Stomach (tissue), 4 donors: ENCODE results near the gene JAG2.

Experiments used
- POLR2AphosphoS5 ChIP-seq, 3 donors: sonication (generic); formaldehyde crosslinking; IDR thresholded peaks; one replicate each; pipeline ENCODE4 v1.6.1; 2016; ENCODE audit warnings: antibody characterized with exemption in 3 of 3
- TF ChIP-seq, protein P1 (sequence below), 7 experiments: fragments of 450-650 bp in 4 of 7; fragments of 200-600 bp in 3 of 7; sonication (generic) in 3 of 7; IDR thresholded peaks; one replicate each; pipeline ENCODE4 v1.5.1; 2016 to 2019; ENCODE audit warnings: antibody characterized with exemption in 7 of 7, control low read depth in 2 of 7, mild to moderate bottlenecking in 1 of 7

DNA sequence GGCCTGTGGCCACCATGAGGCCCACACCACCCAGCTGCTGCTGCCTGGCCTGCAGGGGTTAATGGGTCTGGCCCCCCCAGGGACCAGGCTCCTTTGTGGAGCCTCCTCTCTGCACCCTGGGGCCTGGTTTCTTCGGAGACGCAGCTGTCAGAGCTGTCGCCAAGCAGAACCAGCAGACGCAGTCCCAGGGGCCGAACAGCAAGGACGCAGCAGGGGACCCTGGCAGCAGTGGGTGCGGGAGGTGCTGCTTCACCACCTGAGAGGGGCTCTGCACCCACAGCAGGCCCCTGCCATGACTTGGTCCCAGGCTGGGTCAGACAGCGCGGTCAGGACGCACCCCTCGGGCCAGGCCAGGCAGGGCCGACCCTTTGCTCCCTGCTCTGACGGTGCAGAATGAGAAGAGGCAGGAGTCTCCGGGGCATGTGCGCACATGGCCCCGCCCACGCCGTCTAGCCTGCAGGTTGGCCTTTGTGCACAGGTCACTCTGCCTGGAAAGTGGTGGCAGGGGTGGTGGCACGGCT lies 30.5 kb downstream of the JAG2 start:
- TF ChIP-seq, protein P1, sequence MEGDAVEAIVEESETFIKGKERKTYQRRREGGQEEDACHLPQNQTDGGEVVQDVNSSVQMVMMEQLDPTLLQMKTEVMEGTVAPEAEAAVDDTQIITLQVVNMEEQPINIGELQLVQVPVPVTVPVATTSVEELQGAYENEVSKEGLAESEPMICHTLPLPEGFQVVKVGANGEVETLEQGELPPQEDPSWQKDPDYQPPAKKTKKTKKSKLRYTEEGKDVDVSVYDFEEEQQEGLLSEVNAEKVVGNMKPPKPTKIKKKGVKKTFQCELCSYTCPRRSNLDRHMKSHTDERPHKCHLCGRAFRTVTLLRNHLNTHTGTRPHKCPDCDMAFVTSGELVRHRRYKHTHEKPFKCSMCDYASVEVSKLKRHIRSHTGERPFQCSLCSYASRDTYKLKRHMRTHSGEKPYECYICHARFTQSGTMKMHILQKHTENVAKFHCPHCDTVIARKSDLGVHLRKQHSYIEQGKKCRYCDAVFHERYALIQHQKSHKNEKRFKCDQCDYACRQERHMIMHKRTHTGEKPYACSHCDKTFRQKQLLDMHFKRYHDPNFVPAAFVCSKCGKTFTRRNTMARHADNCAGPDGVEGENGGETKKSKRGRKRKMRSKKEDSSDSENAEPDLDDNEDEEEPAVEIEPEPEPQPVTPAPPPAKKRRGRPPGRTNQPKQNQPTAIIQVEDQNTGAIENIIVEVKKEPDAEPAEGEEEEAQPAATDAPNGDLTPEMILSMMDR (IDR thresholded peaks at IDR 0.05) = no peak
- no peak for TF ChIP-seq POLR2AphosphoS5 (IDR thresholded peaks at IDR 0.05)
